ENCODE measurements around the gene C20orf141. TPM values are rescaled to one million over a fixed set of nuclear protein-coding genes. Genes with fewer than 3 reads are reported as not detected.
A peak's percentile ranks its signal among the peaks of the same experiment; 100 is the strongest.

C20orf141 gene
- total RNA-seq, 4 donors from 2014 or later, result not detected

DNA sequence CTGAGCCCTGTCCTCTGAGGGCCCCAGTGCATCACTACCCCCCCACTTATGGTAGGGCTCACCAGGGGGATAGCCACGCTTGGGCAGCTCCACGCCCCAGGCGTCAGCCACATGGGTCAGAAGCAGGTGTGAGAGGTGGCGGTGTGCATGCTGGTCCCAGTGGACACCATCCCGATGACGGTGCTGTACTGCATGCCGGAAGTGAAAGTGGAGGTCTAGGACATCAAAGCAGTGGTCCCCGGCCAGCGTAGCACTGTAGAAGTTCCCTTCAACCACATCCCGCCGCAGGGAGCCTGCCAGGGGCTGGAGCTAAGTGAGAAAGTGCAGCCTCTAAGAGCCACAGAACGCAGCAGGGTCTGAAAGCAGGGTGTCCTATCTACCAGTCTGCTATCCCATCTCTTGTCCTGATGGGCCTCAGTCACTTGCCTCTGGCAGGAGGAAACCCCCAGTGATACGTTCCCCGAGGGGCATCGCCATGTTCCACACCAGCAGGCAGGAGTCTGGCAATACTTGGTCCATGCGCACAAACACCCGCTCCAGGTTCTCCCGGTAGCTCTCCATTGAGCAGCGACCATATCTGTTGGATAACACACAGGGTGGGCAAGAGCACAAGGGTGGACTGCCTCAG lies 23.5 kb downstream of the C20orf141 start:
- H3K4me3 ChIP-seq, result no peak overlapping the region
- no peaks in the 10 kb centered on the region for H3K9me3 ChIP-seq
- intact Hi-C loops (cut with DNase I; ENCODE audit: low total_unique reads), result no loop called here
- DNase-seq, result no peak
- in situ Hi-C loops (cut with MboI; ENCODE audit: low pct_ligation_motif_present in 1 of 4, low pct_unique_long_range_greater_than_20kb in 1 of 4, low sequenced_read_pairs in 3 of 4), result no loop called here
- H3K36me3 ChIP-seq, result no peaks in the 10 kb centered on the region
- TF ChIP-seq EP300 (IDR thresholded peaks at IDR 0.05; ENCODE audit: low read depth) (no peak), POLR2AphosphoS5 (IDR thresholded peaks at IDR 0.05) (no peak), POLR2A (IDR thresholded peaks at IDR 0.05) (no peak)
- TF ChIP-seq, protein P1, sequence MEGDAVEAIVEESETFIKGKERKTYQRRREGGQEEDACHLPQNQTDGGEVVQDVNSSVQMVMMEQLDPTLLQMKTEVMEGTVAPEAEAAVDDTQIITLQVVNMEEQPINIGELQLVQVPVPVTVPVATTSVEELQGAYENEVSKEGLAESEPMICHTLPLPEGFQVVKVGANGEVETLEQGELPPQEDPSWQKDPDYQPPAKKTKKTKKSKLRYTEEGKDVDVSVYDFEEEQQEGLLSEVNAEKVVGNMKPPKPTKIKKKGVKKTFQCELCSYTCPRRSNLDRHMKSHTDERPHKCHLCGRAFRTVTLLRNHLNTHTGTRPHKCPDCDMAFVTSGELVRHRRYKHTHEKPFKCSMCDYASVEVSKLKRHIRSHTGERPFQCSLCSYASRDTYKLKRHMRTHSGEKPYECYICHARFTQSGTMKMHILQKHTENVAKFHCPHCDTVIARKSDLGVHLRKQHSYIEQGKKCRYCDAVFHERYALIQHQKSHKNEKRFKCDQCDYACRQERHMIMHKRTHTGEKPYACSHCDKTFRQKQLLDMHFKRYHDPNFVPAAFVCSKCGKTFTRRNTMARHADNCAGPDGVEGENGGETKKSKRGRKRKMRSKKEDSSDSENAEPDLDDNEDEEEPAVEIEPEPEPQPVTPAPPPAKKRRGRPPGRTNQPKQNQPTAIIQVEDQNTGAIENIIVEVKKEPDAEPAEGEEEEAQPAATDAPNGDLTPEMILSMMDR (IDR thresholded peaks at IDR 0.05), result no peak
- peaks cover 8 to 19% (median 17%) of the 10 kb centered on the region in 4 donors for H3K4me1 ChIP-seq
- WGBS, 2 donors (ENCODE audit: low coverage in 1 of 2), result 96% methylated on average over 18 of the region's 19 CpGs; no CpG with 5 or more reads in 1 of the 2 donors
- no peaks in the 10 kb centered on the region for H3K27me3 ChIP-seq
- H3K27ac ChIP-seq, result no peak overlapping the region

DNA sequence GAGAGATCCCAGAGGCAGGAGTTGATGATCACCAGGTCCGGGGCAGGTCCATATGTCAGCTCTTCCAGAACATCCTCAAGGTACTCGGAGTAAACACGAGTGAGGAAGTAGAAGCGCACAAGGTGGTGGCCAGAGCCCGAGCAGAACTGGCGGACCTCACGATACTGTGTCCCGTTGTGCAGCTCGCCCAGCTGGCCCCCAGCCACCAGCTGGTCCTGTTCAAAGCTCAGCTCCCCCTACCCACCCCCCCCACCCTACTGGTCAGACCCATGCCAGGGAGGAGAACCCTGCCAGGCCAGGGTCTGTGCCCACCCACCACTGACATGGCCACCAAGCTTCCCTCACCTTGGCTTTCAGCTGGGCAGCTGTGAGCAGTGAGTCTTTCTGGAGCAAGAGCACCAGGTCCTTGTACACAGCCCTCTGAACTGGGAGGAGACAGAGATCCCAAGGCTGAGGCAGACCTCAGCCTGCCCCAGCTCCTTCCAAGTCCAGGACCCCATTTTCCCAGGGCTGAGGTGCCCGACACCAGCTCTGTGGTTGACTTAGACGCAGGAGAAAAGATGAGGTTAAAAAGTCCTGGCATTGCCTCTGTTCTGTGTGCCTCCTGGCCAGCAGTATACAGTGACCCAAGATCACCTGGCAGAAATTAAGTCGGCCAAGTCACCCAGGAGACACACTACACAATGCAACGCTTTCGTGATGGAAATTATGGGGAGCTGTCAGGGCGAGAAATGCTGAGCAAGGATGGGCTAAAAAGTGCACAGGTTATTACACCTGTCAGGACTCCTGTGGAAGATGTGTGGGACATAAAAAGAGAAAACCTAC lies 24.3 kb downstream of the C20orf141 start:
- Histone ChIP-seq H3K27me3 (no peaks in the 10 kb centered on the region), H3K27ac (no peak overlapping the region), H3K9me3 (no peaks in the 10 kb centered on the region), H3K4me3 (no peak overlapping the region), H3K36me3 (no peaks in the 10 kb centered on the region), H3K4me1 (peaks cover 8 to 19% (median 17%) of the 10 kb centered on the region in 4 donors)
- intact Hi-C loops (cut with DNase I; ENCODE audit: low total_unique reads) (no loop called here), in situ Hi-C loops (cut with MboI; ENCODE audit: low pct_ligation_motif_present in 1 of 4, low pct_unique_long_range_greater_than_20kb in 1 of 4, low sequenced_read_pairs in 3 of 4) (no loop called here)
- 98 to 100% methylated on average over 1 to 15 of the region's 15 CpGs for WGBS, 2 donors (ENCODE audit: low coverage in 1 of 2)
- TF ChIP-seq EP300 (IDR thresholded peaks at IDR 0.05; ENCODE audit: low read depth), result no peak
- TF ChIP-seq POLR2AphosphoS5 (IDR thresholded peaks at IDR 0.05), result no peak
- TF ChIP-seq POLR2A (IDR thresholded peaks at IDR 0.05), result no peak
- TF ChIP-seq, protein P1 (IDR thresholded peaks at IDR 0.05), result no peak
- DNase-seq, result no peak

DNA sequence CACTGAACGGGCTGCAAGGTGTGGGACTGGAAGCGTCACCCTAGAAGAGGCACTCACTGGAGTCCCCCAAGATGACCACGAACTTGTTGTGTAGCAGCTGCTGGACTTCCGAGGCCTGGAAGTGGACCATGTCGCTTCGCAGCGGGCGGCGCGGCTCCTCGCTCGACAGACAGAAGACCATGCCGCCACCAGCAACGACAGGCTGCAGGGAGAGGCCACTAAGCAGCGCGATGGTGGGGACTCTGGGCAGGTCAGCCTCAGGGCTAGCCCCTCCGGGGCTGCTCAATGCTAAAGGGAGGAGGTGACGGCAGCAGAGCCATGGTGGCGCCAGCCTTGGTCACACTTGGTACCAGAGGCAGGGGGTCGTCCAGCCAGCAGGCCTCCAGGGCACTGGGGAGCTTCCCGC lies 24.9 kb downstream of the C20orf141 start:
- TF ChIP-seq, protein P1 (IDR thresholded peaks at IDR 0.05), result no peak
- TF ChIP-seq EP300 (IDR thresholded peaks at IDR 0.05; ENCODE audit: low read depth), result no peak
- TF ChIP-seq POLR2A (IDR thresholded peaks at IDR 0.05), result no peak
- no peak for TF ChIP-seq POLR2AphosphoS5 (IDR thresholded peaks at IDR 0.05)
- 89% methylated on average over 20 of the region's 21 CpGs; no CpG with 5 or more reads in 1 of the 2 donors for WGBS, 2 donors (ENCODE audit: low coverage in 1 of 2)
- Histone ChIP-seq H3K9me3 (no peaks in the 10 kb centered on the region), H3K4me1 (peaks cover 8 to 19% (median 17%) of the 10 kb centered on the region in 4 donors), H3K27me3 (no peaks in the 10 kb centered on the region), H3K36me3 (no peaks in the 10 kb centered on the region), H3K27ac (peak overlapping the region; percentile 89 to 94 (median 93)), H3K4me3 (peak overlapping the region in 3 of 4 donors; percentile 90 to 96 (median 92))
- no peak for DNase-seq
- intact Hi-C loops (cut with DNase I; ENCODE audit: low total_unique reads) (no loop called here), in situ Hi-C loops (cut with MboI; ENCODE audit: low pct_ligation_motif_present in 1 of 4, low pct_unique_long_range_greater_than_20kb in 1 of 4, low sequenced_read_pairs in 3 of 4) (no loop called here)
